Fibroblast of peridontal ligament (primary cell): ENCODE data around the gene OXCT2.

Experiments
- DNase-seq: peaks from one replicate; pipeline ENCODE4 v3.0.0-alpha.2; 2010; ENCODE audit errors: extremely low read depth

Gene OXCT2

DNA sequence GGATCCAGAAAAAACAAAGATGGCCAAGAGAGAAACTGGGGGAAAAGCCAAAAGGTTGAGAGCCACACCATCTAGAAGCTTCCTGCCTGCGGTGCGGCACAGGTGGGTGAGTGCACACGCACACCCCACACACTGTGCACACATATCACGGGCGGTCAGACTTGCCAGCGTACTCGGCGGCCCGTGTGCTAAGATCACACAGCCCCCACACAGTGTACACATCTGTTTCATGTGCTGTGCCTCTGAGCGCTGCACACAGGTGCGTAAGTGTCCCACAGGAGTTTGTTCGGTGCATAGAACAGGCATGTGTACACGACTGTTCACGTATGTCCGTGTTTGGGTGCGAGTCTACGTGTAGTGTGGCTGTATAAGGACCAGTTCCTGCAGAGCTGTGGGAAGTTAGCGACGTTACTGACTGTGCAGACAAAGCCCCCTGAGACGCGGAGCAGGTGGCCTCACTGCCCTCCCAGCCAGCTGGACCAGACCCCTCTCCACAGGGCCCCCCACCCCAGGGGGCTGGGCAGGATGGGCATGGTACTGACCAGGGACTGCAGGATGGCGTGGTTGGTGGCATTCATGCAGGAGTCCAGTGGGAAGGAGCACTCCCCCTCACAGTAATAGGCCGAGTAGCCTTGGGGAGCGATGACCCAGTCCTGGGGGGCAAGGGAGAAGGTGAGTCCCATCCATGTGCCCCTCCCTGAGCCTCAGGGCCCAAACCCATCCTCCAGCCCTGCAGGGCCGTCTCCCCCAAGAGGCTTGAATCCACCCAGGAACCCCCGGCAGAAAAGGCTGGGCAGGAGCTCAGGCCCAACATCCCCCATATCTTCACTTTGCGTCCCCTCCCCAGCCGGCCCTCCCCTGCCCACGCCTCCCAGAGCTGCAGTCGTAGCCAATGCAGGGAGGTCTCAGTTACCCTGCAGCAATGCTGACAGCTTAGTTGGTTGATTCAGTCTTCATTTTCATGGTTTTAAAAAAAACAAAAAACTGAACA lies 8.3 kb downstream of the OXCT2 start:
- no peak for DNase-seq

DNA sequence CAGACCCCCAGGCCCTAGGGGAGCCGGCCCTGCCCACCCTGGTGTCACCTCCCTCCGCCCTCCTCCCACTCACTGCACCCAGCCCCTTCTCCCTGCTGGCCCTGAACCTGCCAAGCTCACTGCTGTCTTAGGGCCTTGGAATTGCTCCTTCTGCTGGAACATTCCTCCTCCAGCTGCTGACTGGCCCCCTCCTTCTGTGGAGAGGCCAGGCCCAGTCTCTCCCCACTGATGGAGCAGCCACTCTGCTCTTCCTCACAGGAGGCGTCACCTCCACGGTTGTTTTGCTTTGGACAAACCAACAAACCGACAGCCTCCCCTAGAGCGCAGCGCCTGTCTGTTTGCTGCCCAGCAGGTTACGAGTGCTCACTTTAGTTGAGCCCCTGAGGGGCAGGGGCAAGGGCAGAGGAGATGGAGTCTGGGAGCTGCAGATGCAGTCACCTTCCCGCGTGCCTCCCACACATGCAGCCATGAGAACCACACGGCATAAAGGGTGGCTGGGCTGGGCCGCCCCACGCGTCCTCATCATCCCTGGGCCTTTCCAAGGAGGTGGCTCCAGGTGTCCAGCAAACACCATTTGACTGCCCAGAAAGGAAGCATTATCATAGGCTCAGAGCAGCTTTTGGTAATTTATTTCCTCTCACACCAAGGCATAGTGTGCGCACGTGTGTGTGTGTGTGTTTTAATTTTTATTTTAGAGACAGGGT lies 9.4 kb downstream of the OXCT2 start:
- no peak for DNase-seq

DNA sequence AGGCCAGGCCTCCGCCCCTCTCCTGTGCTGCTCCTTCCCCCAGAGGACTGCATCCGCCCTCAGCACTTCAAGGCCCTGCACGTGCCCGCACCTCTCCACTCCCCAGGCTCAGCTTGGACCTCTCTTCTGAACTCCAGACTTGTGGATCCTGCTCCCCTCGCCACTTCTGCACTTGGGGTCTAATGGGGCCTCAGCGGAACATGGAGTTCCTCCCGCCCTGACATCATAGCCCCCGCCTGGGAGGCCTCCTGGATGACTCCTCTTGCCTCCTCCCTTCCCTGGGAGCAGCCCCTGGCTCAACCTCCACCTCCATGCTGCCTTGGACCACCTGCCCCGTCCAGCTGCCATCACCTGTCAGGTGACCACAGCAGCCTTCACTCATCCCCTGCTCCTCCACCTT lies 10.1 kb downstream of the OXCT2 start:
- no peak for DNase-seq

DNA sequence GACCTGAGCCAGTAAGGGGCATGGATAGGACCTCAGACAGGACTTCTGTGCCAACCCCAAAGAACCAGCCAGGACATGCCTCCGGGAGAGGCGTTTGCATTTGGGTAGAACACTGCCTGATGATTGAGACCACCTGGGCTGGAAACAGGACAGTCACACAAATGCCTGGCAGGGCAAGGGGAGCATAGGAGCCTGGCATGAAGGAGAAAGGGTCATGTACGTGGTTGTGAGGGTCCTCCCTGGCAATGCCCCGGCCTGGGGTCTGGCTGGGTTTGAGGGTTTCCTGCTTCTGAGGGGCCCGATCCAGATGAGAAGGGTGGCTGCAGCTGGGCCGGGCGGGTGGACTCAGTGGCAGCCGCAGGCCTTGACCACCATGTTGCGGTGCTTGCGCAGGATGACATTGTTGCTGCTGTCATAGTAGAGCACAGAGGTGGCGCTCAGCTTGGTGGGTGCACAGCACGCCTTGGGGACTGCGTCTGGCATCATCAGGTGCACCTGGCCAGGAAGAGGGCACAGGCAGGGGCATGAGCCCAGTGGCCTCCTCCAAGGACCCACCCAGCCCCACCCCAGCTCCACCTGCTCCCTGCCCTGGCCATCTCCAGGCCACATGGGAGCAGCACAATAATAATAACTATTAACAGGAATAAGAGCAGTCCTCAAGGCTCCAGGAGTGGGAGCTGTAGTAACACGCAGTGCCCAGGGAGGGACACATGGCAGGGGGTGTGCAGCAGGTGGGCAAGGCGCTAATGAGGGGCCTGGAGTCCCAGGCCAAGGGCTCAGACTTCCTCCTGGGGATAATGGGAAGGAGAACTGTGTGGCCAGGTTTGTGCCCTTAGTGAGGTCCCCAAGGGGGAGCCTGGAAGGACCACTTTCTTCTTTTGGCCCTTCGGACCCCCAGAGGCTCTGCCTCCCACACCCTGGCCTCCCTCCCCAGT lies 10.8 kb downstream of the OXCT2 start:
- DNase-seq, result no peak

DNA sequence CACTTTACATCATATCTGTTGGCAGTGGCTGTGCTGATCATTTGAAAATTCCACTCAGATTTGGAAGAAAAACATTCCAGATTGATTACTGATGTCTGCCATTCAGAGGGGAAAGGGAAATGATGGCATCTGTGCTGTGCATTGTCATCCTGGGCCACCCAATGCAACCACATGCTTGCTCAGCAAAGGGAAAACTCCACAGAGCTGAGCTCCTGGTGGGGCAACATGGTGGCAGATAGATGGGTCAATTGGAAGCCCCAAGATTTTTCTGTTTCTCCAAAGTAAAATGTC lies 11.8 kb downstream of the OXCT2 start:
- DNase-seq, result no peak

DNA sequence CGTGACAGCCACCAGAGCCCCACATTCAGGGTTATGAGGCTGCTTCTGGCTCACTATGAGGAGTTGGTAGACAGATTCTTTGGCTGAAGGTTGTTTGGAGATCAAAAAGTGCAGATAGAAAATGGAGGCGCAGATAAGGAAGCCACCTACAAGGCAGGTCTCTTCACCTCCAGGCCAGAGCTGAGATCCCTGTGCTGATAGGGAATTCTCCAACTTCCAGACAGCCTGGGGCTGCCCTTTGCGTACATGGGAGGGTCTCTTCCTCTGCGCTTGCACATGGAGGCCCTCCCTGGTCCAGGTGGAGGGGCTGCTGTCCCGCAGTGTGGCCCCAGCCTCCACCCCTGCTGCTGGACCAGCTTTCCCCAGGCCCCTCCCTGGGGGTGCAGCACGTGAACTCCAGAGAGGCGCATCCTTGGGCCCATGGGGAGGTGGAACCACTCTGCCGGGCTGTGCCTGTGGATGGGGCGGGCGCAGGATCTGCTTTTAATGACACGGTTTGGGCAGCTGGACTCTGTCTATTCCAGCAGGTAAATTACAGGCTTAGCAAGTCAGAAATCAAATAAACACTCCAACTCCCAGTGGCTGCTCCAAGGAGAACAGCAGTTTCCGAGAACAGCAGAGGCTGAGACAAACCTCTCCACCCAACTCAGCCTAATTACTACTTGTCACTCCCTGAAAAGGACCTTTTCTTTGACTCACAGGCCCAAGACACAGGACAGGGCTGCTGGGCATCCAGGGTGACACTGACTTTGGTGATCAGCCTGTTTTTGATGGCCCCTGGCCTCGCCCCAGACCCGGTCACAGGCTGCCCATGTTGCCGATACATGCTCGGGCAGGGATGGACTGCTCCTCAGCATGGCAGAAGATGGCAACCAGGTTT lies 12.4 kb downstream of the OXCT2 start:
- DNase-seq, result no peak

DNA sequence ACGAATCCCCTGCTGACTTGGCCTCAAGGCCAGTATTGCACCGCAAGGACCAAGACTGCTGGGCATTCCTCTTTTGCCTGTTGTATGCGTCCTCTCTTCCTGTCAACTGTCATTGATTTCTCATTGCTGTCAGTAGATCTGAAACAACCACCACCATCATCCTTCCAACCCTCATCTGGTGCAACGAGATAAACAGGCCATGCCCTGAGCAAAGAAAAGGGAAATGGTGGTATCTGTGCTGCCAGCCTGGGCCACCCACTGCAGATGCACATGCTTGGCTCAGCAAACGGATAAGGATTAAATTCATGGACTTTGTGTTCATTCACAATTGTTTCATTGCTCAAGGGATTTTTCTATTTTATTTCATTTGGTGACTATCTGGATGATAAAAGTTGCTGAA lies 13.6 kb downstream of the OXCT2 start:
- DNase-seq, result no peak

DNA sequence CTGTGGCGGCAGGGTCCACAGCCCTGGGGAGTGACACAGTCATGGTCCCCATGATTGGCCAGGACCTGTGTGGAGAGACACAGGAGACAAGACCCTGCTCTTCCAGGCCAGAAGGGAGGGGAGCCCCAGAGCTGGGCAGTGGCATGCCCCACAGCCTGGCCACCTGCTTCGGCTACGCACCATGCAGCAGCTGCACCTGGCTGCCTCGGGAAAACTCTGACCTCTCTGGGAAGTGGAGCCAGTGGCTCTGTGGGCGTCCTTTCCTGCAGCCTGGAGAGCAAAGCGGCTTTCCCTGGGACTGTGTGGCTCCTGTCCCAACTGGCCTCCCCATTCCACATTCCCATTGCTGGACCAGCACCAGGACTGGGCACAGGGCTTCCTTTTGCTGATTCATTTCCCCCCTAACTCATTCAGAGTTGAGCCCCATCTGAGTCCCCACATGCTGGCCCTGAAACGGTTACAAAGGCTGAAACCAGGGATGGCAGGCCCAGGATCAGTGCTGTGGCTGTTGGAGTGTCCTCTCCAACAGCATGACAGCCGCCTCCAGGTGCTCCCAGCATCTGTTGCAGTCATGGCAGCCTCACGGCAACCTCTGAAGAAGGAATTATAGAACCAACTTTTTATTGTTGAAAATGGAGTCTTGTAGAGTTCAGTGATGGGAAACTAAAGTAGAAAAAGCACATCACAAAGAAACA lies 15.0 kb downstream of the OXCT2 start:
- DNase-seq, result no peak

DNA sequence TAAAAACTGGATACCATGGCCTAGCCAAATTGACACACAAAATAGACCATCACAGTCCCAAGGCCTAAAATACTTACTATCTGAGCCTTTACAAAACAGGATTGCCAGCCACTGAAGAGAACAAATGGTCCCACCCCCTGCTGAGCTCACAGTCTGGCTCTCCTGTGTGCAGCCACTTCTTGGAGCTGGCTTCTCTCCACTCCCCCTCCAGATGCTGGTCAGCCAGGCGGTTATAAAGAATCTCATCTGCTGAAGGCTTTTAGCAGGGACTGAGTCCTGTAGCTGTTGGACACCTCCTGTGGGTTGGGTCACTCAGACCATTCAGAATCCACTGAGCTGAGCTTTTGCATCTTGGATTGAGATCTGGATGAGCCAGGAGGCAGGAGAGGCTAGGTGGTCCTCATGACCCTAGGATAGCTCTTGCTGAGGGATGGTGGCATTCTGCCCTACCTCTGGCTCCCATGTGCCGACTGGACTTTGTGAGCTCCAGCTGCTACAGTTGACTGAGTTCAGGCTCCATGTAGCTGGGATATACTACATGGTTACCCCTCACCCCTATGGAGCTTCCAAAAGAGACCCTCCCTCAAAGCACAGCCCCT lies 16.1 kb downstream of the OXCT2 start:
- DNase-seq, result no peak

DNA sequence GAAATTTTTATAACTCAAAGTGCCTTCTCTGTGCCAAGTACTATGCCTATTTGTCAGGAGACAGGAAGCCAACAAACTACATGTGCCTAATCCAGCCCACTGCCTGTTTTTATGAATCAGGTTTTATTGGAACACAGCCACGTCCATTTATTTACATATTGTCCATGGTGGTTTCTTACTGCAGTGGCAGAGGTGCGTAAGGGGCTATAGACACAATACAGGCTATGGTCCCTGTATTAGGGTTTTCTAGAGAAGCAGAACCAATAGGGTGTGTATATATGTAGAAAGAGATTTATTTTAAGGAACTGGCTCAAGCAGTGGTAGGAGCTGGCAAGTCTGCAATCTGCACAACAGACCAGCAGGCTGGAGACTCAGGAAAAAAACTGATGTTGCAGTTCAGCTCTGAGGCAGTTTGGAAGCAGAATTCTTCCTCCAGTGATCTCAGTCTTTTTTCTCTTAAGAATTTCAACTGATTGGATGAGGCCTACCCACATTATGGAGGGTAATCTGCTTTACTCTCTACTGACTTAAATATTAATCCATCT lies 17.1 kb downstream of the OXCT2 start:
- no peak for DNase-seq

DNA sequence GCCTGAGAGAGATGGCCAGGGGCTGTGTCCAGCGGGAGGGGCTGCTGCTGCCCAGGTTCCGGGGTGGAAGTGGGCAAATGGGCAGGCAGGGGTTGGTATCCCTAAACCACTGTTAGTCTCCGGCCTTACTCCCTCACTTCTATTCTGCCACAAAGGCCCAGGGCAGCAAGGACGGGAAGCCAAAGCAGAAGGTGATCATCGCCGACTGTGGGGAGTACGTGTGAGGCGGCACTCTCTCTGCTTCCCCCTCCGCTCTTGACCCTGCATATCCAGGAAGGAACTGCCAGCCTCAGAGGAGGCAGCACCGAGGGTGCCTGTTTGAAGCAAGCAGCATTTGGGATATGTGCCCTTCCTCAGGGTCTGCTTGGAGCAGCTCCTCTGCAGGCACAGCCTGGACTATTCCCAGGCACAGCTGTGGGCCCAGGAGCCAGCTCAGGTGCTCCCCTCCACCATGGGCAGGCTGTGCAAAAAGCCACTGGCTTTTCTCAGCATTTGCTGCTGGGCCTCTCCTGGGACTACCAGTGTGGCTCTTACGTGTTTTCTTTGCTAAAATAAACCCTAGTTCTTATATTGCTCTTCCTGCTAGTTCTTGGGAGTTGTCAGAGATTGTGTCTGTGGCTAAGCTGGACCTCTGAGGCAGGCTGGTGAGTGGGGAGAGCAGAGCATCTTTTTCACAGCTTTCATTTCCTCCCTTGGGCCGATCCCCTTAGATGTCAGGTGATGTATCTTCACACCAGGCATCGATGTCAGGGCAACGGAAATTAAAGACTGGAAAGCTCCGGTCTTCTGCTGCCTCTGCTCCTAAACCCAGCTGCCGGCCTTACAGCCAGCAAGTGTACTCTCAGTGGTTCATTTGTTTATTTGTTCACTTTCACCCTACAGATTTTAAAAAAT lies 17.8 kb downstream of the OXCT2 start:
- no peak for DNase-seq

DNA sequence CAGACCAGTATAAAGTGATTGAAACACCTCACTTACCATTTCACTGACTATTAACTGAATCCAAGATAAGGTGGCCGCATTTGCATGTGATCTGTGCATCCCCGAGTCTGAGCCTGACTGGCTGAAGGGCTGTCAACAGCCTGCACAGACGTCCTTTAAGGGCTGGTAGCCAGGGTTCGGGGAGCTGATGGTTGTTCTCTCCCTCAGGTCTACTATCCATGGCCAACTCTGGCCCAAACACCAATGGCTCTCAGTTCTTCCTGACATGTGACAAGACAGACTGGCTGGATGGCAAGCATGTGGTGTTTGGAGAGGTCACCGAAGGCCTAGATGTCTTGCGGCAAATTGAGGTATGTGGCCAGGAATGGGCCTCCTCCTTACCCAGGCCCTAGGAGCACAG lies 18.4 kb downstream of the OXCT2 start:
- no peak for DNase-seq

DNA sequence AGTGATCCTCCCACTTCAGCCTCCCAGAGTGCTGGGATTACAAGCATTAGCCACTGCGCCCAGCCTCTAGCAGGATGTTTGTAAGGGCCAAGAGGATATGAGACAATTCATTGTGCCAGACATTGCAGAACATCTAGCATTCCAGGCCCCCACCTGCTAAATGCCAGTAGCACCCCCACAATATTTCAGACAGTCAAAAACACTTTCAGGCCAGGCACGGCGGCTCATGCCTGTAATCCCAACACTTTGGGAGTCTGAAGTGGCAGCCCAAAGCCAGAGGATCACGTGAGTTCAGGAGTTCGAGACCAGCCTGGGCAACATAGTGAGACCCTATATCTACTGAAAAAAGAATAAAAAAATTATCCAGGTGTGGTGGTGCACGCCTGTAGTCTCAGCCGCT lies 19.6 kb downstream of the OXCT2 start:
- DNase-seq, result no peak

DNA sequence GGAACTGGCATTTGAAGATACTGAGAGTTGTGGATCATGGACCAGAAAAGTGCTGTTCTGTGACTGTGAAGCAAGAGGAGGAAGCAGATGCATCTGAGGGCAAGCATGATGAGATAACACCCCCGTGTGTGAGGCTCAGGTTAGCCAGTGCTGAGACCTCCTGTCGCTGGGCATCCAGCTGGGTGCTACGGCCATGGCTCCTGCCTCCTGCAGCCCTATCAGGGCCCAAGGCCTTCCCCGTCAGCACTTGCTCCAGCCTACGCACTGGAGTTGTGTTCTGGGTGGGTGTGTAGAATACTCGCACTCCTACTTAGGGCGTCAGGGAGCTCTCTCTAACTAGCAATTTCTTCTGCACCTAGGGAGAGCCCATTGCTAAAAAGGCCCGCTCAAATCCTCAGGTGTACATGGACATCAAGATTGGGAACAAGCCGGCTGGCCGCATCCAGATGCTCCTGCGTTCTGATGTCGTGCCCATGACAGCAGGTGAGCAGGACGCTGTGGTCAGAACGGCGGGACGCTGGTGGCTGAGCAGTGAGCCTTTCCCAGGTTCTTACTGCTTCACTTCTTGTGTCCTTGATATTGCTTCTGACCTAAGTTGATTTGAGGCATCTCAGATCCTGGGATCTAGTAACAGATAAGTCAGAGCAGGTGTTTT lies 26.0 kb downstream of the OXCT2 start:
- DNase-seq, result no peak

DNA sequence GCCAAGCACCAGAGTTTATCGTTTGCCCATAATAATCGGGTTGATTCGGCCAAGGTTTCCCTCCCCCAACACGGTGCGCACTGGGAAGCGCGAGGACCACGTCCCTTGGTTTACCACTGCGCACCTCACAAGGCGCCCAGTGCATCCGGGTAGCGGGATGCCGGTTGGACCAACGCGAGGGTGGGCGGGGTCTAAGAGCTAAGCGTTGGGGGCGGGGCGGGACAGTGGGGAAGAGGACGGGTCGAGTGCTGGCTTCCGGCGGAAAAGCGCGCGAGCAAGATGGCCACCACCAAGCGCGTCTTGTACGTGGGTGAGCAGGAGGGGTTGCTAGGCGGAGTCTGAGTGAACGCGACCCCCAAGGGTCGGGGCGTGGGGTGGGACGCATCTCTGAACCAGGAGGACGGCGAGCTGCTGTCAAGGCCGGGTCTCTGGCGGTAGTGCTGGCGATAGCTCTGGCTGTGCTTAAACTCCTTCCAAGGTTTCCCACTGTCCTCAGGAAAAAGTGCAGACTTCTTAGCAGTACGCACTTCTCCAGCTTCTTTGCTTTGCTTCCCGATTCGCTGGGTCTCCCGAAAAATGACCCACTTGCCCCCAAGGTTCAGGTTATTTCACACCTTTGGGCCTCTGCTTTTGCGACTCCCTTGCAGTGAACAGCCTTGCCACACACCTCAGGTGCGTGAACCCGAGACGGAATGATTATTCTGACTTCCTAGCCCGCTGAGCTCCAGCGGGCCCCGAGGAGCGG lies 32.4 kb downstream of the OXCT2 start, which contains the start of gene PPIE:
TSS of gene PPIE (plus strand) at position 261 of the 745 bp plus-strand sequence. CDS start at position 280, 19 bp downstream.
- peak; percentile 81 for DNase-seq

DNA sequence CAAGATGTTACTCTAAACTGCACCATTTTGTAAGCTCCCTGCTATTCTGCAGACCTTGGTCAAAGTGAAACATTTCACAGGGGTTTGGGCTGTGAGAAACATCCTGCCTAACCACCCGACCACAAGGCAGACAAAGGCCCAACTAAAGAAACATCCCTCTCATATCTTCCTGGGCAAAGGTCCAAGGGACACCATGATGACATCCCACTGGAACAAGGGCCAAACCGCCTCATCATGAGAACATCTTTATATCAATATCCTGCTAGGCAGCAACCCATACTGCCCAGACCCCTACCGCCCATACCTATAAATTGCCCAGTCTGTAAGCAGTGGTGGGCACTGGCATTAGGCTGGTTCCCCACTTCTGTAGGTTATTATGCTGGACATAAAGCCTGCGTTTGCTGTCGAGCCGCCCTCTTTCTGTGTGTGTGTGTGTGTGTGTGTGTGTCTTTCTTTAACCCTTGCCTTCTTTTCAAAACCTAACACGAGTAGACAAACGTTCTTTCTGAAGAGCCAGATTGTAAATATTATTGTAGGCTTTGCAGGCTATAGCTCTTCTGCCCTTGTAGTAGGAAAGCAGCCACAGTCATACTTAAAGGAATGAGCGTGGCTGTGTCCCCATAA lies 33.5 kb downstream of the OXCT2 start:
- DNase-seq, result peak; percentile 26

DNA sequence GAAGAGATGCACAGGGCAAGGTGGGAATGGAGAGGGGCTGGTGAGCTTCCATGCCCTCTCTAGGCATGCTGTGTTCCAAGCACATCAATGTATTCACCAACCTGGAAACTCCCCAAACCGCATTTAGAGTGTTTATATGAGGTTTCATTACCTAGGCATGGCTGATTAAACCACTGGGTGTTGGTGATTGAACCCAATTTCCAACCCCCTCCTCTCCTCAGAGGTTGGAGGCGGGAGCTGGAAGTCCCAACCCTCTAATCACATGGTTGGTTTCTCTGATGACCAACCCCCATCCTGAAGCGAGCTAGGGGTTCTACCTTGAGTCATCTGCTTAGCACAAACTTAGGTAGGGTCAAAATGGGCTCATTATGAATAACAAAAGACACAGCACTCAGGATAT lies 35.4 kb downstream of the OXCT2 start:
- DNase-seq, result no peak
